PFSK-1 (cell line): ENCODE data around the gene DOLPP1.

Experiments
- POLR2AphosphoS5 ChIP-seq: IDR thresholded peaks from 2 replicates; pipeline ENCODE4 v1.6.1; 2012; ENCODE audit warnings: low read depth, mild to moderate bottlenecking, control low read depth, low read length, moderate library complexity
- SIN3A ChIP-seq: IDR thresholded peaks from 2 replicates; pipeline ENCODE4 v1.6.1; 2012; ENCODE audit warnings: mild to moderate bottlenecking, low read length, moderate library complexity, borderline replicate concordance; ENCODE audit not compliant: insufficient read depth
- TAF1 ChIP-seq: IDR thresholded peaks from 2 replicates; pipeline ENCODE4 v1.6.1; 2012; ENCODE audit warnings: low read length, control low read depth, borderline replicate concordance; ENCODE audit not compliant: insufficient read depth
- TF ChIP-seq, protein P1 (sequence below), 2 experiments: IDR thresholded peaks; 2 replicates each; pipeline versions ENCODE4 v1.6.1 to v1.8.0; 2011 to 2012; ENCODE audit warnings: low read depth in 2 of 2, low read length in 2 of 2, control low read depth in 1 of 2, inconsistent platforms in 1 of 2, mild to moderate bottlenecking in 1 of 2, moderate library complexity in 1 of 2; ENCODE audit not compliant: insufficient read depth in 1 of 2

DNA sequence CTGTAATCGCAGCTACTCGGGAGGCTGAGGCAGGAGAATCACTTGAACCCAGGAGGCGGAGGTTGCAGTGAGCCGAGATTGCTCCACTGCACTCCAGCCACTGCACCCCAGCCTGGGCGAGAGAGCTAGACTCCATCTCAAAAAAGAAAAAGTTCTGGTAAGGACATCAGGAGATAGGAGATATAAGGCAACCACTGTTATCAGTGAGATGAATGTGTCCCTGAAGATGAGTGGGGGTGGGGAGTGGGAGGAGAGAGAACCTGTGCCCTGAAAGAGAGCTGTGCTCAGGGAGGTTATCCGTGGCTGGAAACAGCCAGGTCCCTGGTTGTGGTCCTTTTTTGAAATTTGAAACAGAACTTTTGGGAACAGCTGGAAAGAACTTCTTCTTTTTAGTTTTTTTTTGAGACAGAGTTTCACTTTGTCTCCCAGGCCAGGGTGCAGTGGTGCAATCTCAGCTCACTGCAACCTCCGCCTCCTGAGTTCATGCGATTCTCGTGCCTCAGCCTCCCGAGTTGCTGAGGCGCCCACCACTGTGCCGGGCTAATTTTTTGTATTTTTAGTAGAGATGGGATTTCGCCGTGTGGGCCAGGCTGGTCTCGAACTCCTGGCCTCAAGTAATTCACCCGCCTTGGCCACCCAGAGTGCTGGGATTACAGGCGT, 32.9 kb downstream of the DOLPP1 start:
- TF ChIP-seq, protein P1, sequence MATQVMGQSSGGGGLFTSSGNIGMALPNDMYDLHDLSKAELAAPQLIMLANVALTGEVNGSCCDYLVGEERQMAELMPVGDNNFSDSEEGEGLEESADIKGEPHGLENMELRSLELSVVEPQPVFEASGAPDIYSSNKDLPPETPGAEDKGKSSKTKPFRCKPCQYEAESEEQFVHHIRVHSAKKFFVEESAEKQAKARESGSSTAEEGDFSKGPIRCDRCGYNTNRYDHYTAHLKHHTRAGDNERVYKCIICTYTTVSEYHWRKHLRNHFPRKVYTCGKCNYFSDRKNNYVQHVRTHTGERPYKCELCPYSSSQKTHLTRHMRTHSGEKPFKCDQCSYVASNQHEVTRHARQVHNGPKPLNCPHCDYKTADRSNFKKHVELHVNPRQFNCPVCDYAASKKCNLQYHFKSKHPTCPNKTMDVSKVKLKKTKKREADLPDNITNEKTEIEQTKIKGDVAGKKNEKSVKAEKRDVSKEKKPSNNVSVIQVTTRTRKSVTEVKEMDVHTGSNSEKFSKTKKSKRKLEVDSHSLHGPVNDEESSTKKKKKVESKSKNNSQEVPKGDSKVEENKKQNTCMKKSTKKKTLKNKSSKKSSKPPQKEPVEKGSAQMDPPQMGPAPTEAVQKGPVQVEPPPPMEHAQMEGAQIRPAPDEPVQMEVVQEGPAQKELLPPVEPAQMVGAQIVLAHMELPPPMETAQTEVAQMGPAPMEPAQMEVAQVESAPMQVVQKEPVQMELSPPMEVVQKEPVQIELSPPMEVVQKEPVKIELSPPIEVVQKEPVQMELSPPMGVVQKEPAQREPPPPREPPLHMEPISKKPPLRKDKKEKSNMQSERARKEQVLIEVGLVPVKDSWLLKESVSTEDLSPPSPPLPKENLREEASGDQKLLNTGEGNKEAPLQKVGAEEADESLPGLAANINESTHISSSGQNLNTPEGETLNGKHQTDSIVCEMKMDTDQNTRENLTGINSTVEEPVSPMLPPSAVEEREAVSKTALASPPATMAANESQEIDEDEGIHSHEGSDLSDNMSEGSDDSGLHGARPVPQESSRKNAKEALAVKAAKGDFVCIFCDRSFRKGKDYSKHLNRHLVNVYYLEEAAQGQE (IDR thresholded peaks at IDR 0.05; ENCODE audit: insufficient read depth in 1 of 2, low read depth in 2 of 2, low read length in 2 of 2): no peak
- TF ChIP-seq POLR2AphosphoS5: no peak
- no peak for TF ChIP-seq SIN3A
- TF ChIP-seq TAF1: no peak
